ENCODE data around the gene CPLANE2.
"Not testable (repeated sequence)": the region's sequence is repeated elsewhere in the genome, so short reads cannot be mapped to it uniquely, and the experiment has no call there.

Gene CPLANE2

GRCh38 chr1:16229976-16230740 is 6.8 kb downstream of the CPLANE2 start:
- no peak for DNase-seq

GRCh38 chr1:16226490-16227179 is 10.3 kb downstream of the CPLANE2 start:
- no peak for DNase-seq

- no peak for DNase-seq
Observed at GRCh38 chr1:16226129-16226489, 10.9 kb downstream of the CPLANE2 start.

- DNase-seq: no peak
Observed at GRCh38 chr1:16224472-16224871, 12.5 kb downstream of the CPLANE2 start.

GRCh38 chr1:16222716-16223115 is 14.3 kb downstream of the CPLANE2 start:
- DNase-seq: not testable (repeated sequence)

- DNase-seq: no peak
Observed at GRCh38 chr1:16221499-16221898, 15.5 kb downstream of the CPLANE2 start.

- DNase-seq: no peak
Observed at GRCh38 chr1:16219968-16220500, 16.9 kb downstream of the CPLANE2 start.

GRCh38 chr1:16218674-16219071 is 18.3 kb downstream of the CPLANE2 start:
- no peak for DNase-seq

GRCh38 chr1:16218014-16218673 is 18.8 kb downstream of the CPLANE2 start:
- DNase-seq: no peak

GRCh38 chr1:16217061-16217785 is 19.8 kb downstream of the CPLANE2 start:
- DNase-seq: peak; percentile 97

- peak; percentile 96 for DNase-seq
Observed at GRCh38 chr1:16215882-16216753, 20.9 kb downstream of the CPLANE2 start.

GRCh38 chr1:16215240-16215639 is 21.7 kb downstream of the CPLANE2 start:
- not testable (repeated sequence) for DNase-seq

- DNase-seq: not testable (repeated sequence)
Observed at GRCh38 chr1:16213544-16213943, 23.4 kb downstream of the CPLANE2 start.

- no peak for DNase-seq
Observed at GRCh38 chr1:16213013-16213412, 24.0 kb downstream of the CPLANE2 start.

GRCh38 chr1:16212251-16212961 is 24.6 kb downstream of the CPLANE2 start, which contains the start of gene ARHGEF19:
Gene ARHGEF19, minus strand, starts transcription at chr1:16212652. Its CDS starts 3,598 bp downstream, at chr1:16209054.
- peak; percentile 33 for DNase-seq

GRCh38 chr1:16211824-16212223 is 25.2 kb downstream of the CPLANE2 start:
- no peak for DNase-seq

GRCh38 chr1:16210581-16210980 is 26.4 kb downstream of the CPLANE2 start:
- no peak for DNase-seq

- no peak for DNase-seq
Observed at GRCh38 chr1:16209847-16210407, 27.1 kb downstream of the CPLANE2 start.

GRCh38 chr1:16209132-16209846 is 27.7 kb downstream of the CPLANE2 start:
- no peak for DNase-seq
